BE2C (cell line): ENCODE data around the gene IGFBP7.
A peak's percentile ranks its signal among the peaks of the same experiment; 100 is the strongest.

Experiments used
- DNase-seq: peaks from one replicate; pipeline ENCODE4 v3.0.0-alpha.2; 2020
- H3K27me3 ChIP-seq: fragments of 250-450 bp; sonication (Bioruptor Pico); 2 replicates; pipeline ENCODE4 v1.5.1; 2020; ENCODE audit warnings: mild to moderate bottlenecking
- H3K36me3 ChIP-seq: fragments of 250-450 bp; sonication (Bioruptor Pico); 2 replicates; pipeline ENCODE4 v1.5.1; 2020; ENCODE audit warnings: mild to moderate bottlenecking
- H3K4me1 ChIP-seq: fragments of 250-450 bp; sonication (Bioruptor Pico); 2 replicates; pipeline ENCODE4 v1.5.1; 2020
- H3K4me3 ChIP-seq: 2 replicates; pipeline ENCODE4 v1.5.1; 2011; ENCODE audit warnings: low read depth, low read length
- H3K9me3 ChIP-seq: fragments of 250-450 bp; sonication (Bioruptor Pico); 2 replicates; pipeline ENCODE4 v1.5.1; 2020
- CTCF ChIP-seq: IDR thresholded peaks from 2 replicates; pipeline ENCODE4 v1.5.1; 2012; ENCODE audit warnings: mild to moderate bottlenecking, low read depth, low read length

Gene IGFBP7

GRCh38 chr4:57071326-57071725 is 38.9 kb downstream of the IGFBP7 start:
- H3K4me1 ChIP-seq: peaks cover 3% of the 10 kb centered on the region; the same call in 1 of the 2 replicates
- no peak for DNase-seq
- no peaks in the 10 kb centered on the region for H3K27me3 ChIP-seq
- H3K36me3 ChIP-seq: no peaks in the 10 kb centered on the region
- H3K9me3 ChIP-seq: no peaks in the 10 kb centered on the region
- TF ChIP-seq CTCF: no peak
- H3K4me3 ChIP-seq: no peak overlapping the region

- Histone ChIP-seq H3K36me3 (no peaks in the 10 kb centered on the region), H3K27me3 (no peaks in the 10 kb centered on the region), H3K9me3 (no peaks in the 10 kb centered on the region), H3K4me1 (peaks cover 8% of the 10 kb centered on the region; the same call in 1 of the 2 replicates), H3K4me3 (no peak overlapping the region)
- no peak for DNase-seq
- TF ChIP-seq CTCF: no peak
Measured at GRCh38 chr4:57070461-57070860, 39.7 kb downstream of the IGFBP7 start.

GRCh38 chr4:57068237-57068981 is 41.8 kb downstream of the IGFBP7 start:
- DNase-seq: no peak

GRCh38 chr4:57065730-57066482 is 44.3 kb downstream of the IGFBP7 start:
- H3K27me3 ChIP-seq: no peaks in the 10 kb centered on the region
- DNase-seq: no peak
- peaks cover 16% of the 10 kb centered on the region for H3K4me1 ChIP-seq
- no peaks in the 10 kb centered on the region for H3K9me3 ChIP-seq
- TF ChIP-seq CTCF: no peak
- H3K36me3 ChIP-seq: no peaks in the 10 kb centered on the region
- no peak overlapping the region for H3K4me3 ChIP-seq

More at GRCh38 chr4:57068237-57068981, 41.8 kb downstream of the IGFBP7 start:
- Histone ChIP-seq H3K4me3 (no peak overlapping the region), H3K9me3 (no peaks in the 10 kb centered on the region), H3K36me3 (no peaks in the 10 kb centered on the region), H3K4me1 (peaks cover 16% of the 10 kb centered on the region), H3K27me3 (no peaks in the 10 kb centered on the region)
- no peak for TF ChIP-seq CTCF

GRCh38 chr4:57064811-57065711 is 45.1 kb downstream of the IGFBP7 start:
- H3K4me1 ChIP-seq: peaks cover 13% of the 10 kb centered on the region
- no peak for TF ChIP-seq CTCF
- H3K36me3 ChIP-seq: no peaks in the 10 kb centered on the region
- H3K9me3 ChIP-seq: no peaks in the 10 kb centered on the region
- no peaks in the 10 kb centered on the region for H3K27me3 ChIP-seq
- no peak overlapping the region for H3K4me3 ChIP-seq
- peak; percentile 19 for DNase-seq
